G401.6 (cell line): Measurements from ENCODE around the gene JADE1.

ENCODE experiments used
- FAIRE-seq: peaks from 2 replicates; lab custom pipeline; 2012; peaks lifted over from hg19 to GRCh38; lab: Jason Lieb, UNC

The JADE1 gene

GRCh38 chr4:128810871-128811570 is 1.5 kb downstream of the JADE1 start:
- peak; percentile 93 for FAIRE-seq

GRCh38 chr4:128811571-128812441 is 2.3 kb downstream of the JADE1 start:
- peak; percentile 58 for FAIRE-seq

- FAIRE-seq, result no peak
These were observed 3.1 kb downstream of the JADE1 start for GRCh38 chr4:128812442-128813235.

DNA sequence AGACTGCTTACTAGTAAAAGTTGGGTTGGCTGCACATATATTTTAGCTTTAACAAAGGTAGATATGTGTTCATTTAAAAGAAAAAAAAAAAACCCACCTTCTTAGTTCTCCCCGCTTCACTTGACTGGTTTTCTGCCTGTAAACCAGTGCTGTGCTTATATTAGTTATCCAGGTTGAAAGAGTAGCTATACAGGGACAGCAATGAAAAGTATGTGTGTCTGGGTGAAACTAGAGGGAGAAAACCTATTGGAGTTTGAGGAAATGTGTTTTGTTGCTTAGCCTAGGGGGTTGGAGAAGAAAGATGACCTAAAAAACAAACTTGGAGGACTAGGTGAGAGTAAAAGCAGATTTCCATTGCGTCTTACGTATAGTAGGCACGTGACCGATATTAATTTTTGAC is 4.5 kb downstream of the JADE1 start:
- FAIRE-seq, result no peak

DNA sequence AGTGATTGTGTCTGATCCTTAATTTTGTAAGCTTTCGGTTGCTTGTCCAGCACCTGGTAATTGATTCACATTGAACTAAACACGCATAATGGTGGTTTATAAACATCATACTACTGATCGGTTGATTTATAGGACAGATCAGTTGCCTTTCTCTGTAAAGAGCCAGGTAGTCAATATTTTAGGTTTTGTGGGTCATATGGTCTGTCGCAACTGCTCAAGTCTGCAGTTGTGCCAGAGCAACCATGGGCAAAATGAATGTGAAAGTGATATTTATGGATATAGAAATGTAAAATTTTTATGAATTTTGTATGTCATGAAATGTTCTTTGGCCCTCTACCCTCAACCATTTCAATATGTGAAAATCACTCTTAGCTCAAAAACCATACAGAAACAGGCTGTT is 8.9 kb downstream of the JADE1 start:
- no peak for FAIRE-seq

DNA sequence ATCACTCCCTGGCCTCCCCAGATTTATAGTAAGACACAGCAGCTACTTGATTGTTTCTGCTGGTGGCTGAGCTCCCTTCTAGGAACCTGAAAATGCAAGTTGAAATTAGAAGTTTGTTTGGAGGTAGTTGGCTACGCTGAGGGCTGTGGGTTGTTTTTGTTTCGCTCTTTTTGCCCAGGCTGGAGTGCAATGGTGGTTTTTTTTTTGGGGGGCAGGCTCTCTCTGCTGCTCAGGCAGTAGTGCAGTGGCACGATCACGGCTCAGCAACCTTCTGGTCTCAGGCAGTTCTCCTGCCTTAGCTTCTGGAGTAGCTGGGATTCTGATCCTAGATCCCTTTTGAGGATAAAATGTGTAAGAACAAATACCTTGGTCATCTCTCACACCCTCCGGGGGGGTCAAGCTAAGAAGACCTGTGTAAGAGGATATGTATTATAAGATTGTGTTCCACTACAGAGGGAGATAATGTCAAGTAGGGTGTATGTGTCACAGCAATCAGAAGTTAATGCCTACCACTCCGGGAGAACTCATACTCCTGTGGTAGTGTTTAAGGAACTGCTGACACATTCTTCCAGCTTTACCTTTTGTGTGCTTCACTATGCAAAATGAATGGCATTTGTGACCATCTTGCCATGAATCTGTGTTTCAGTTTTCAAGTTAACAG is 9.7 kb downstream of the JADE1 start:
- FAIRE-seq, result no peak

DNA sequence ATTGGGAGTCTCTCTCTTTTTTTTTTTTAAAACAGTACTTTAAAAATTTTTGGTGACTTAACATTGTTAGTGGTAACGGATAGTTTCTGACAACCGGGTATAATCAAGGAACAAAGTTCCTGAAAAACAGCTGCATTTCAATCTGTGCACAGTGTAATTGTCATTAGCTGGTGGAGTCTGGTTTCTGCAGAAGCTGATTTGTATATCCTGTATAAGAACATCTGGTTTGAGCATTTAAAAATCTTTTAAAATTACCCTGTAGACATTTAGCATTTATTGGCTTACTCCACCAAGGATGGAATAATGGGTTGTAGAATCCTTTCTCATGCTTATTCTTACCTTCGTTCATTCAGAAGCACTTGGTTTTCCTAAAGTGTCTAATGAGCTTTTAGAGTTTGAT is 11.2 kb downstream of the JADE1 start:
- FAIRE-seq, result no peak

DNA sequence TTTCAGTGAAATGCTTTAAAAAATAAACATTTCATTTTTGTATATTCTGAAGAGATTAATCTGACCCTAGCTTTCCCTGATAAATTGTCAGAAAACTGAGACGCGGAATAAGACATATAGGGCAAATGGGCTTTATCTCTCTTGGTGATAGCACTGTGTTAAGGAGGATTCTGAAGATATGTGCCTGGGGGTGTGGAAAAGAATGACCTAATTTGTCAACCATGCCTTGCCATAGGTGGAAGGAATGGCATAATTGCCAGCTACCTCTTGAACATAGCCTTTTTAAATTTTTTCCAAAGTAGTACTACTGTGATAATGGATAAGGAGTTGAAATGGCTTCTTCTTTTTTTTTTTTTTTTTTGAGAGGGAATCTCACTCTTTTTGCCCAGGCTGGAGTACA is 11.7 kb downstream of the JADE1 start:
- FAIRE-seq, result no peak

- no peak for FAIRE-seq
These were observed 13.6 kb downstream of the JADE1 start for GRCh38 chr4:128823025-128823661.

GRCh38 chr4:128825226-128825625 is 15.7 kb downstream of the JADE1 start:
- FAIRE-seq, result no peak

DNA sequence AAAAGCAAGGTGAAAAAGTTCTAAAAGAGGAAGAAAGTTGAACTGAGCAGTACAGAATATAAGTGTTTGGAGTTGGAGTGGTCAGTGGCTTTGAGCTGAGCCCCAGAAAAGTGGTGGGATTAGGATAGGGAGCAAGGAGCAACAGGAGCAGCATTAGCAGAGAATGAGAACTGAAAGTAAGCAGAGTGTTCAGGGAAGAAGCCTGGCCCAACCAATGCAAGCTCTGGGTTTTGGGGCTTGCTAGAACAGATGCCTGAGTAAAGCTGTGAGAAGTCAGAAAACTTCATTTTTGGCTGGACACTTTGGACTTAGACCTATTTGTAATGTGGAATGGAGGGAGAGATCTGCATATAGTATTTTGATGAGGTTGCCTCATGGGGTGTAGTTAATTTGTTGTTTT is 17.8 kb downstream of the JADE1 start:
- no peak for FAIRE-seq

- no peak for FAIRE-seq
These were observed 21.5 kb downstream of the JADE1 start for GRCh38 chr4:128830906-128831503.

- FAIRE-seq, result no peak
These were observed 22.2 kb downstream of the JADE1 start for GRCh38 chr4:128831531-128832242.

- FAIRE-seq, result no peak
These were observed 22.7 kb downstream of the JADE1 start for GRCh38 chr4:128832243-128832625.

- no peak for FAIRE-seq
These were observed 26.2 kb downstream of the JADE1 start for GRCh38 chr4:128835498-128836222.

GRCh38 chr4:128837198-128837597 is 27.7 kb downstream of the JADE1 start:
- no peak for FAIRE-seq

GRCh38 chr4:128837679-128838078 is 28.2 kb downstream of the JADE1 start:
- FAIRE-seq, result no peak

GRCh38 chr4:128840711-128841318 is 31.3 kb downstream of the JADE1 start:
- FAIRE-seq, result no peak

GRCh38 chr4:128841402-128841801 is 31.9 kb downstream of the JADE1 start:
- no peak for FAIRE-seq

GRCh38 chr4:128844931-128845330 is 35.4 kb downstream of the JADE1 start:
- FAIRE-seq, result no peak
